Measurements from ENCODE around the gene TGFB1.
A peak's percentile ranks its signal among the peaks of the same experiment; 100 is the strongest.
"Not testable (repeated sequence)": the region's sequence is repeated elsewhere in the genome, so short reads cannot be mapped to it uniquely, and the experiment has no call there.

Gene TGFB1

DNA sequence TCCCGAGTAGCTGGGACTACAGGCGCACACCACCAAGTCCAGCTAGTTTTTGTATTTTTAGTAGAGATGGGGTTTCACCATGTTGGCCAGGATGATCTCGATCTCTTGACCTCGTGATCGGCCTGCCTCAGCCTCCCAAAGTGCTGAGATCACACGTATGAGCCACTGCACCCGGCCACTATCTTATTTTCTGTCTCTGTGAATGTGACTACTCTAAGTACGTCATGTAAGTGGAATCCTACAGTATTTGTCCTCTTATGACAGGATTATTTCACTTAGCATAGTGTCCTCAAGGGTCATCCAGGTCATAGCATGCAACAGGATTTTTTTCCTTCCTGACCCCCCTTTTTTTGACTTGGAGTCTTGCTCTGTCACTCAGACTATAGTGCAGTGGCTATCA lies 17.8 kb upstream of the TGFB1 start:
- no peak for DNase-seq (ENCODE audit: low read depth in 2 of 2)
- TF ChIP-seq, protein P1, sequence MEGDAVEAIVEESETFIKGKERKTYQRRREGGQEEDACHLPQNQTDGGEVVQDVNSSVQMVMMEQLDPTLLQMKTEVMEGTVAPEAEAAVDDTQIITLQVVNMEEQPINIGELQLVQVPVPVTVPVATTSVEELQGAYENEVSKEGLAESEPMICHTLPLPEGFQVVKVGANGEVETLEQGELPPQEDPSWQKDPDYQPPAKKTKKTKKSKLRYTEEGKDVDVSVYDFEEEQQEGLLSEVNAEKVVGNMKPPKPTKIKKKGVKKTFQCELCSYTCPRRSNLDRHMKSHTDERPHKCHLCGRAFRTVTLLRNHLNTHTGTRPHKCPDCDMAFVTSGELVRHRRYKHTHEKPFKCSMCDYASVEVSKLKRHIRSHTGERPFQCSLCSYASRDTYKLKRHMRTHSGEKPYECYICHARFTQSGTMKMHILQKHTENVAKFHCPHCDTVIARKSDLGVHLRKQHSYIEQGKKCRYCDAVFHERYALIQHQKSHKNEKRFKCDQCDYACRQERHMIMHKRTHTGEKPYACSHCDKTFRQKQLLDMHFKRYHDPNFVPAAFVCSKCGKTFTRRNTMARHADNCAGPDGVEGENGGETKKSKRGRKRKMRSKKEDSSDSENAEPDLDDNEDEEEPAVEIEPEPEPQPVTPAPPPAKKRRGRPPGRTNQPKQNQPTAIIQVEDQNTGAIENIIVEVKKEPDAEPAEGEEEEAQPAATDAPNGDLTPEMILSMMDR (IDR thresholded peaks at IDR 0.05; ENCODE audit: low read depth, low read length) = no peak
- no peak overlapping the region for H3K4me3 ChIP-seq (replicated peaks in 1 of 2; ENCODE audit: low read depth in 2 of 2, low read length in 2 of 2)

DNA sequence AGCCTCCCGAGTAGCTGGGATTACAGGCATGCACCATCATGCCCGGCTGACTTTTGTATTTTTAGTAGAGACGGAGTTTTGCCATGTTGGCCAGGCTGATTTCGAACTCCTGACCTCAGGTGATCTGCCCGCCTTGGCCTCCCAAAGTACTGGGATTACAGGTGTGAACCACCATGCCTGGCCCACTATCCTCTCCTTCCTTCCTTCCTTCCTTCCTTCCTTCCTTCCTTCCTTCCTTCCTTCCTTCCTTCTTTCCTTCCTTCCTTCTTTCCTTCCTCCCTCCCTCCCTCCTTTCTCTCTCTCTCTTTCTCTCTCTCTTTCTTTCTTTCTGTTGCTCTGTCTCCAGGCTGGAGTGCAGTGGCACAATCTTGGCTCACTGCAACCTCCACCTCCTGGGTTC lies 17.4 kb upstream of the TGFB1 start:
- H3K4me3 ChIP-seq (replicated peaks in 1 of 2; ENCODE audit: low read depth in 2 of 2, low read length in 2 of 2); DNase-seq (ENCODE audit: low read depth in 2 of 2): not testable (repeated sequence)

DNA sequence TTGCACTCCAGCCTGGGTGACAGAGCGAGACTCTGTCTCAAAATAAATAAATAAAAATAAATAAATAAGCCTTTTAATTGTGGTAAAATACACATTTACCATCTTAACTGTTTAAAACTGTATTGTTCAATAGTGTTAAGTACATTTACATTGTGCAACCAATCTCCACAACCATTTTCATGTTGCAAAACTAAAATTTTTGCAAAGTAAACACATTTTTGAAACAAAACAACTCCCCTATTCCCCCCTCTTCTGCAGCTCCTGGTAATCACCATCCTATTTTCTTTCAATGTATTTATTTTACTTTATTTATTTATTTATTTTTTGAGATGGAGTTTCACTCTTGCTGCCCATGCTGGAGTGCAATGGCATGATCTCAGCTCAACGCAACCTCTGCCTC lies 16.0 kb upstream of the TGFB1 start:
- no peak overlapping the region for H3K4me3 ChIP-seq (replicated peaks in 1 of 2; ENCODE audit: low read depth in 2 of 2, low read length in 2 of 2)
- TF ChIP-seq, protein P1 (IDR thresholded peaks at IDR 0.05; ENCODE audit: low read depth, low read length) = no peak
- no peak for DNase-seq (ENCODE audit: low read depth in 2 of 2)

DNA sequence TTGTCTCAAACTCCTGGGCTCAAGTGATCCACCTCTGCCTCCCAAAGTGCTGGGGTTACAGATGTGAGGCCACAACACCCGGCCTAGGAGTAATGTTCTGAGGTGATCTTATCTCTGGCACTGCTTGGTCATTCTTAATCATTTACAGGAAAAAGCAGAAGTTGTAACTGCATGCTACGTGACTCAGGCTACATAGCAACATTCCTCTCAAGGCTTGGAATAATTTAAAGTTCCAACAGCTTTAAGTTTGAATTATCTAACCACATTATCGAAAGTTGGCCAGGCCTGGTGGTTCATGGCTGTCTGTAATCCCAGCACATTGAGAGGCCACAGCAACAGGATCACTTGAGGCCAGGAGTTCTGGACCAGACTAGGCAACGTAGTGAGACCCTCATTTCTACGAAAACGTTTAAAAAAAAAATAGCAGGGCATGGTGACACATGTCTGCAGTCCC lies 14.2 kb upstream of the TGFB1 start:
- peak; percentile 90 to 92 for DNase-seq (ENCODE audit: low read depth in 2 of 2)

DNA sequence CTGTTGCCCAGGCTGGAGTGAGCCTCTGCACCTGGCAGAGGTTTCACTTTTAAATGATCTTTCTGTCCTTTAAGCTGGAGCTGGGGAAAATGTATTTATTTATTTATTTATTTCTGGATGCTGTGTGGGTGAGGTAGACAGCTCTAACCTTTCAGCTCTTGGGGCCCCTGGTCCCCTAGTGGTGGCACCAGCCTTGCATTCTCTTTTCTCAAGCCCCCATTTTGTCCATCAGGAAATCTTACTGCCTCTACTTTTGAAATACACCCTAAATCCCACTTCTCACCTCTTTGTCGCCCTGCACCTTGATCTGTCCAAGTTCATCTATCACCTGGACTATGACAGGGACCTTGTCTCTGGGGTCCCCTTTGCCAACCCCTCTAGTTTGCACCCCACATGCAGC lies 12.4 kb upstream of the TGFB1 start:
- no peak overlapping the region for H3K4me3 ChIP-seq (replicated peaks in 1 of 2; ENCODE audit: low read depth in 2 of 2, low read length in 2 of 2)
- DNase-seq (ENCODE audit: low read depth in 2 of 2) = no peak
- TF ChIP-seq, protein P1 (IDR thresholded peaks at IDR 0.05; ENCODE audit: low read depth, low read length) = peak; percentile 14

More for the DNA sequence above, 14.2 kb upstream of the TGFB1 start:
- TF ChIP-seq, protein P1 (IDR thresholded peaks at IDR 0.05; ENCODE audit: low read depth, low read length) = no peak
- H3K4me3 ChIP-seq (replicated peaks in 1 of 2; ENCODE audit: low read depth in 2 of 2, low read length in 2 of 2) = no peak overlapping the region

DNA sequence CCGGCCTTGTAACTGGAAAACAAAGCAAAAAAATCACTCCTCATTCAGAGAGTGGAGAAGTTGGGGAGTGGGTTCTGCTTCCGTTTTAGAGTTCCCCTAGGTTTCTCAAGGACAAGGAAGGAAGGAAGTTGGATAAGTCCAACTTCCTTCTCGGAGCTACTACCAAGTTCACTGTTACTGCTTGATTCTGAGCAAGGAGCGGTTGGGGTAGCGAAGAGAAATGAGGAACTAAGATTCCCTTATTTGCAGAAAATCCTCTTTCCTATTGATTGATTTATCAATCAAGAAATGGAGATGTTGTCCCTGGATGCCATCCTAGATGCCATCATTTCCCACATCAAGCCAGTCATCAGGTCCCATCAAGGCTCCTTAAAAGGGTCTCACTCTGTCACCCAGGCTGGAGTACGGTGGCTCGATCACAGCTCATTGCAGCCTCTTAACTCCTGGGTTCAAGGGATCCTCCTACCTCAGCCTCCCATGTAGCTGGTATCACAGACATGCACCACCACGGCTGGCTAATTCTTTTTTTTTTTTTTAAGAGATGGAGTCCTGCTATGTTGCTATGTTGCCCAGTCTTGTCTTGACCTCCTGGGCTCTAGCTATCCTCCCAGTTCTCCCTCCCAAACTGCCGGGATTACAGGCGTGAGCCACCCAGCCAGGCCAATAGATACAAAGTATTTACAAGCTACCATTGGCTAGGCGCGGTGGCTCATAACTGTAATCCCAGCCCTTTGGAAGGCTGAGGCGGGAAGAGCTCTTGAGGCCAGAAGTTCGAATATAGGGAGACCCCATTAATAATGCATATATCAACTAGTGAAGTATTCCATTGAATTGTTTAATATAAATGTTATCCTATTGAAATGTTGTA lies 11.0 kb upstream of the TGFB1 start:
- H3K4me3 ChIP-seq (replicated peaks in 1 of 2; ENCODE audit: low read depth in 2 of 2, low read length in 2 of 2) = peak overlapping the region; percentile 75 to 91
- no peak for DNase-seq (ENCODE audit: low read depth in 2 of 2)
- TF ChIP-seq, protein P1 (IDR thresholded peaks at IDR 0.05; ENCODE audit: low read depth, low read length) = no peak

DNA sequence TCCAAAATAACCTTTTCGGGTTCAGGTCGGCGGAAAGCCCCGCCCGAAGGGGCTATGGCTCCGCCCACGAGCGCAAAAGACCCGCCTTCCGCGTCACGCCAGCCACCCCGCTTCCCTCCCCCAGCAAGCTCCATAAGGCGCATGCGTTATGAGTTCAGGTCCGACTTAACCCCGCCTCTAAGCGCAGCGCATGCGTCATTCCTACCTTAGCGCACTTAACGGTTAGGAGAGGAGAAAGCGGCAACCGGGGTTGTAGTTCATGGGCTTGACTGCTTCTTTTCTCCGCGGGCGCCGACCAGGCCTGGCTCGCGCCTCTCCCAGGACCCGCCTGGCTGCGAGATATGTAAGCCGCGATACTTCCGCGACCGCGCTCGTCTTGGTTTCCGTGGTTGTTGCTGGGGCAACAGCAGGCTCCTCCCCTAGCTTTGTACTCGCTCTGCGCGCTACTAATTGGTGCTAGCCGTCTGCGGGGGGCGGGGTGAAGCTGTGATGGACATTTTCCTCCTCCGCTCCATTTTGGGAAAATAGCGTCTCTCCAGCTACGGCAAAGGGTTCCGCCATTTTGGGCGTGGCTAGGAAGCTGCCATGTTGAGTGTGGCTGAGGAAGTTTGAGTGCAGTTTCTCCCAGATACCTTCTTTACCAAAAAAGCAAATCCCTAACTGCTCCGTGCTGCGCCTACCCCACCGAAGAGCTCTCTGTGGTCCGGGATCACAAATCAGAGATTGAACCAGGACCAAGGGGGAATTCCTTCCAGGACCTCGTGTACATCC lies 10.2 kb upstream of the TGFB1 start, which contains the start of gene B9D2:
TSS of gene B9D2 (minus strand) at position 397 of the 771 bp plus-strand sequence. CDS start 630 bp downstream, outside the sequence.
- peak; percentile 99 for DNase-seq (ENCODE audit: low read depth in 2 of 2)
- TF ChIP-seq, protein P1 (IDR thresholded peaks at IDR 0.05; ENCODE audit: low read depth, low read length) = no peak
- peak within 1 kb of the TSS; percentile 75 to 91 for H3K4me3 ChIP-seq (replicated peaks in 1 of 2; ENCODE audit: low read depth in 2 of 2, low read length in 2 of 2)
